ENCODE measurements around the gene ATG101. TPM values are rescaled to one million over a fixed set of nuclear protein-coding genes. Genes with fewer than 3 reads are reported as not detected.

Gene ATG101
- total RNA-seq (2014; rRNA removed; shearing (Covaris generic)): 60.3 and 111 TPM in 2 replicates
- 27.7 and 29.4 TPM in 2 replicates for polyA plus RNA-seq (2016; fragmentation: Nextera tagmentation; extraction: Ambion mirVana)
- long read RNA-seq, transcript ATG101-201 (4 exons, 1,439 nt): major isoform, 98 of 116 reads
- long read RNA-seq, transcript ATG101-207 (4 exons, 846 nt): minor isoform, 9 of 116 reads
- long read RNA-seq, partial matches to known transcripts: 1 of 116 reads
- long read RNA-seq, other reads (novel, unspliced or antisense): 8 of 116 reads

GRCh38 chr12:52069327-52070184, at the start of gene ATG101:
Gene ATG101 (plus strand): TSS chr12:52069978. CDS start chr12:52073651, 3,673 bp downstream.
- peak; percentile 97 for DNase-seq (ENCODE audit: low spot score)
- Histone ChIP-seq H3F3A (replicated peaks; ENCODE audit: low read depth) (no peaks in the 10 kb centered on the region; the same call in 1 of the 2 replicates), H3K9me2 (ENCODE audit: insufficient read depth) (no peaks in the 10 kb centered on the region), H3K4me2 (peak within 1 kb of the TSS; percentile 99), H3K79me2 (replicated peaks; ENCODE audit: insufficient read depth) (peaks cover 44% of the 10 kb centered on the region), H3K36me3 (ENCODE audit: insufficient read depth) (peaks cover 7% of the 10 kb centered on the region; the same call in 1 of the 2 replicates), H3K4me3 (peak within 1 kb of the TSS; percentile 99), H2AFZ (peak within 1 kb of the TSS; percentile 97), H3K27ac (ENCODE audit: low read depth) (peak within 1 kb of the TSS; percentile 91), H4K20me1 (replicated peaks; ENCODE audit: insufficient read depth) (peaks cover 29% of the 10 kb centered on the region), H3K27me3 (ENCODE audit: insufficient read depth) (no peaks in the 10 kb centered on the region), H3K4me1 (ENCODE audit: insufficient read depth) (peaks cover 4% of the 10 kb centered on the region)
- TF ChIP-seq, protein P1, sequence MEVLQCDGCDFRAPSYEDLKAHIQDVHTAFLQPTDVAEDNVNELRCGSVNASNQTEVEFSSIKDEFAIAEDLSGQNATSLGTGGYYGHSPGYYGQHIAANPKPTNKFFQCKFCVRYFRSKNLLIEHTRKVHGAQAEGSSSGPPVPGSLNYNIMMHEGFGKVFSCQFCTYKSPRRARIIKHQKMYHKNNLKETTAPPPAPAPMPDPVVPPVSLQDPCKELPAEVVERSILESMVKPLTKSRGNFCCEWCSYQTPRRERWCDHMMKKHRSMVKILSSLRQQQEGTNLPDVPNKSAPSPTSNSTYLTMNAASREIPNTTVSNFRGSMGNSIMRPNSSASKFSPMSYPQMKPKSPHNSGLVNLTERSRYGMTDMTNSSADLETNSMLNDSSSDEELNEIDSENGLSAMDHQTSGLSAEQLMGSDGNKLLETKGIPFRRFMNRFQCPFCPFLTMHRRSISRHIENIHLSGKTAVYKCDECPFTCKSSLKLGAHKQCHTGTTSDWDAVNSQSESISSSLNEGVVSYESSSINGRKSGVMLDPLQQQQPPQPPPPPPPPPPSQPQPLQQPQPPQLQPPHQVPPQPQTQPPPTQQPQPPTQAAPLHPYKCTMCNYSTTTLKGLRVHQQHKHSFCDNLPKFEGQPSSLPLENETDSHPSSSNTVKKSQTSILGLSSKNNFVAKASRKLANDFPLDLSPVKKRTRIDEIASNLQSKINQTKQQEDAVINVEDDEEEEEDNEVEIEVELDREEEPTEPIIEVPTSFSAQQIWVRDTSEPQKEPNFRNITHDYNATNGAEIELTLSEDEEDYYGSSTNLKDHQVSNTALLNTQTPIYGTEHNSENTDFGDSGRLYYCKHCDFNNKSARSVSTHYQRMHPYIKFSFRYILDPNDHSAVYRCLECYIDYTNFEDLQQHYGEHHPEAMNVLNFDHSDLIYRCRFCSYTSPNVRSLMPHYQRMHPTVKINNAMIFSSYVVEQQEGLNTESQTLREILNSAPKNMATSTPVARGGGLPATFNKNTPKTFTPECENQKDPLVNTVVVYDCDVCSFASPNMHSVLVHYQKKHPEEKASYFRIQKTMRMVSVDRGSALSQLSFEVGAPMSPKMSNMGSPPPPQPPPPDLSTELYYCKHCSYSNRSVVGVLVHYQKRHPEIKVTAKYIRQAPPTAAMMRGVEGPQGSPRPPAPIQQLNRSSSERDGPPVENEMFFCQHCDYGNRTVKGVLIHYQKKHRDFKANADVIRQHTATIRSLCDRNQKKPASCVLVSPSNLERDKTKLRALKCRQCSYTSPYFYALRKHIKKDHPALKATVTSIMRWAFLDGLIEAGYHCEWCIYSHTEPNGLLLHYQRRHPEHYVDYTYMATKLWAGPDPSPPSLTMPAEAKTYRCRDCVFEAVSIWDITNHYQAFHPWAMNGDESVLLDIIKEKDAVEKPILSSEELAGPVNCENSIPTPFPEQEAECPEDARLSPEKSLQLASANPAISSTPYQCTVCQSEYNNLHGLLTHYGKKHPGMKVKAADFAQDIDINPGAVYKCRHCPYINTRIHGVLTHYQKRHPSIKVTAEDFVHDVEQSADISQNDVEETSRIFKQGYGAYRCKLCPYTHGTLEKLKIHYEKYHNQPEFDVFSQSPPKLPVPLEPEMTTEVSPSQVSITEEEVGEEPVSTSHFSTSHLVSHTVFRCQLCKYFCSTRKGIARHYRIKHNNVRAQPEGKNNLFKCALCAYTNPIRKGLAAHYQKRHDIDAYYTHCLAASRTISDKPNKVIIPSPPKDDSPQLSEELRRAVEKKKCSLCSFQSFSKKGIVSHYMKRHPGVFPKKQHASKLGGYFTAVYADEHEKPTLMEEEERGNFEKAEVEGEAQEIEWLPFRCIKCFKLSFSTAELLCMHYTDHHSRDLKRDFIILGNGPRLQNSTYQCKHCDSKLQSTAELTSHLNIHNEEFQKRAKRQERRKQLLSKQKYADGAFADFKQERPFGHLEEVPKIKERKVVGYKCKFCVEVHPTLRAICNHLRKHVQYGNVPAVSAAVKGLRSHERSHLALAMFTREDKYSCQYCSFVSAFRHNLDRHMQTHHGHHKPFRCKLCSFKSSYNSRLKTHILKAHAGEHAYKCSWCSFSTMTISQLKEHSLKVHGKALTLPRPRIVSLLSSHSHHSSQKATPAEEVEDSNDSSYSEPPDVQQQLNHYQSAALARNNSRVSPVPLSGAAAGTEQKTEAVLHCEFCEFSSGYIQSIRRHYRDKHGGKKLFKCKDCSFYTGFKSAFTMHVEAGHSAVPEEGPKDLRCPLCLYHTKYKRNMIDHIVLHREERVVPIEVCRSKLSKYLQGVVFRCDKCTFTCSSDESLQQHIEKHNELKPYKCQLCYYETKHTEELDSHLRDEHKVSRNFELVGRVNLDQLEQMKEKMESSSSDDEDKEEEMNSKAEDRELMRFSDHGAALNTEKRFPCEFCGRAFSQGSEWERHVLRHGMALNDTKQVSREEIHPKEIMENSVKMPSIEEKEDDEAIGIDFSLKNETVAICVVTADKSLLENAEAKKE (CRISPR knock-in tag; IDR thresholded peaks at IDR 0.05): no peak
- TF ChIP-seq EZH2phosphoT487 (IDR thresholded peaks at IDR 0.05; ENCODE audit: unreplicated experiment) (no peak), POLR2AphosphoS5 (IDR thresholded peaks at IDR 0.05; ENCODE audit: low read depth) (peak; percentile 91), STAT1 (IDR thresholded peaks at IDR 0.05; ENCODE audit: unreplicated experiment) (no peak), CREB1 (CRISPR knock-in tag; IDR thresholded peaks at IDR 0.05; ENCODE audit: low read depth) (peak; percentile 83)
- TF ChIP-seq, protein P2, sequence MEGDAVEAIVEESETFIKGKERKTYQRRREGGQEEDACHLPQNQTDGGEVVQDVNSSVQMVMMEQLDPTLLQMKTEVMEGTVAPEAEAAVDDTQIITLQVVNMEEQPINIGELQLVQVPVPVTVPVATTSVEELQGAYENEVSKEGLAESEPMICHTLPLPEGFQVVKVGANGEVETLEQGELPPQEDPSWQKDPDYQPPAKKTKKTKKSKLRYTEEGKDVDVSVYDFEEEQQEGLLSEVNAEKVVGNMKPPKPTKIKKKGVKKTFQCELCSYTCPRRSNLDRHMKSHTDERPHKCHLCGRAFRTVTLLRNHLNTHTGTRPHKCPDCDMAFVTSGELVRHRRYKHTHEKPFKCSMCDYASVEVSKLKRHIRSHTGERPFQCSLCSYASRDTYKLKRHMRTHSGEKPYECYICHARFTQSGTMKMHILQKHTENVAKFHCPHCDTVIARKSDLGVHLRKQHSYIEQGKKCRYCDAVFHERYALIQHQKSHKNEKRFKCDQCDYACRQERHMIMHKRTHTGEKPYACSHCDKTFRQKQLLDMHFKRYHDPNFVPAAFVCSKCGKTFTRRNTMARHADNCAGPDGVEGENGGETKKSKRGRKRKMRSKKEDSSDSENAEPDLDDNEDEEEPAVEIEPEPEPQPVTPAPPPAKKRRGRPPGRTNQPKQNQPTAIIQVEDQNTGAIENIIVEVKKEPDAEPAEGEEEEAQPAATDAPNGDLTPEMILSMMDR (conservative IDR thresholded peaks at IDR 0.05; ENCODE audit: low read depth in 2 of 2): peak; percentile 70 to 80
- Mint-ChIP-seq H3K27me3 (ENCODE audit: insufficient read depth, low read depth, poor library complexity) (peaks cover 14% of the 10 kb centered on the region), H3K4me1 (peaks cover 14% of the 10 kb centered on the region), H3K27ac (peak within 1 kb of the TSS; percentile 100), H3K4me3 (peak within 1 kb of the TSS; percentile 89), H3K9me3 (no peaks in the 10 kb centered on the region), H3K36me3 (ENCODE audit: low read depth) (peaks cover 20% of the 10 kb centered on the region)
- ATAC-seq: peak; percentile 98
